ENCODE data around the gene IRX6.

- no peak for TF ChIP-seq ZFP36 (IDR thresholded peaks at IDR 0.05; ENCODE audit: borderline replicate concordance, low read depth, low read length, partially characterized antibody)
- TF ChIP-seq POLR2AphosphoS5 (IDR thresholded peaks at IDR 0.05; ENCODE audit: low read depth, low read length): no peak
- TF ChIP-seq FOSL1 (CRISPR knock-in tag; IDR thresholded peaks at IDR 0.05; ENCODE audit: borderline replicate concordance): no peak
Observed at GRCh38 chr16:55325080-55325447, 1.1 kb downstream of the IRX6 start.

Data from HepG2 (cell line).